Breast epithelium (tissue), 4 donors: ENCODE measurements around the gene PLCB4. TPM values are rescaled to one million over a fixed set of nuclear protein-coding genes. Genes with fewer than 3 reads are reported as not detected.

Experiments used
- DNase-seq, 2 donors: peaks; one replicate each; pipeline ENCODE4 v3.0.0-alpha.2; 2019; ENCODE audit warnings: low spot score in 2 of 2
- H3K27ac ChIP-seq, 2 donors: fragments of 200-600 bp; sonication (generic) in 1 of 2; one replicate each; pipeline ENCODE4 v1.5.1; 2016 to 2019; ENCODE audit warnings: mild to moderate bottlenecking in 1 of 2
- H3K27me3 ChIP-seq, 2 donors: fragments of 200-600 bp; sonication (generic) in 1 of 2; one replicate each; pipeline versions ENCODE4 v1.5.1 to v1.6.0; 2017 to 2019; ENCODE audit warnings: control low read depth in 1 of 2, mild to moderate bottlenecking in 1 of 2
- H3K36me3 ChIP-seq: fragments of 200-600 bp; one replicate; pipeline ENCODE4 v1.5.1; 2019
- H3K4me1 ChIP-seq, 2 donors: fragments of 200-600 bp; sonication (generic); one replicate each; pipeline ENCODE4 v1.5.1; 2016 to 2019; ENCODE audit warnings: control low read depth in 1 of 2
- H3K4me3 ChIP-seq, 3 donors: fragments of 200-600 bp; sonication (generic); 1 replicate in 2 of 3; 2 replicates in 1 of 3; pipeline ENCODE4 v1.5.1; 2016 to 2019; ENCODE audit warnings: mild to moderate bottlenecking in 3 of 3, moderate library complexity in 2 of 3
- H3K9me3 ChIP-seq, 2 donors: fragments of 200-600 bp; sonication (generic) in 1 of 2; one replicate each; pipeline ENCODE4 v1.5.1; 2016 to 2019; ENCODE audit warnings: control low read depth in 1 of 2
- POLR2A ChIP-seq: fragments of 450-650 bp; IDR thresholded peaks from one replicate; pipeline ENCODE4 v1.6.1; 2016; ENCODE audit warnings: antibody characterized with exemption, mild to moderate bottlenecking, moderate library complexity
- POLR2AphosphoS5 ChIP-seq, 3 donors: sonication (generic); formaldehyde crosslinking; IDR thresholded peaks; one replicate each; pipeline ENCODE4 v1.6.1; 2017; ENCODE audit warnings: antibody characterized with exemption in 3 of 3
- intact Hi-C: fragments of 100-400 bp; cut with DNase I; formaldehyde crosslinking; loops from one replicate; pipeline ENCODE4 v1.15.1; 2023; ENCODE audit warnings: low total_unique reads
- total RNA-seq, 3 donors: library from RNA; depleted of rRNA; stranded (reverse); fragments of >200 nt; gene quantifications; one replicate each; pipeline ENCODE4 v1.1.0, GENCODE V29; 2016
- TF ChIP-seq, protein P1 (sequence below), 3 donors: fragments of 450-650 bp; IDR thresholded peaks; one replicate each; pipeline ENCODE4 v1.5.1; 2016 to 2017; ENCODE audit warnings: antibody characterized with exemption in 3 of 3, mild to moderate bottlenecking in 3 of 3, moderate library complexity in 3 of 3

PLCB4 gene
- total RNA-seq, 3 donors from 2014 or later = 9.4 to 17.7 (median 13.0) TPM

DNA sequence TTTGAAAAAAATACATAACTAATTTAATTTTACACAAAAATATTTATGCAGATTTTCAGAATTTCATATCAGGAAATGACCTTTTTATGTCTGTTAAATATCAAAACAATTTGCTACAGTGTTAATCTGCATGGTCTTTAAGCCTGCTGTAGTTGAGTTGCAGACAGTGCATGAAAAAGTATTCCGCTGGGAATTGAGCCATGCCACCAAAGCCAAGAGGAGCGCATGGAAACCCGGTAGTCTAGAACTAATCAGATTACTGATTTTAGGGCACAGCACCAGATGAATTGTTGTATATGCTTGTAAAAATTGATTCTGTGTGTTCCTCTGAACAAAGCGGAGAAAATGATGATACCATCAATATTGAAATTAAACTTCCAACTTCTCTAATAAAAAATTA lies 411.2 kb downstream of the PLCB4 start:
- TF ChIP-seq POLR2AphosphoS5 (IDR thresholded peaks at IDR 0.05) = no peak
- TF ChIP-seq, protein P1, sequence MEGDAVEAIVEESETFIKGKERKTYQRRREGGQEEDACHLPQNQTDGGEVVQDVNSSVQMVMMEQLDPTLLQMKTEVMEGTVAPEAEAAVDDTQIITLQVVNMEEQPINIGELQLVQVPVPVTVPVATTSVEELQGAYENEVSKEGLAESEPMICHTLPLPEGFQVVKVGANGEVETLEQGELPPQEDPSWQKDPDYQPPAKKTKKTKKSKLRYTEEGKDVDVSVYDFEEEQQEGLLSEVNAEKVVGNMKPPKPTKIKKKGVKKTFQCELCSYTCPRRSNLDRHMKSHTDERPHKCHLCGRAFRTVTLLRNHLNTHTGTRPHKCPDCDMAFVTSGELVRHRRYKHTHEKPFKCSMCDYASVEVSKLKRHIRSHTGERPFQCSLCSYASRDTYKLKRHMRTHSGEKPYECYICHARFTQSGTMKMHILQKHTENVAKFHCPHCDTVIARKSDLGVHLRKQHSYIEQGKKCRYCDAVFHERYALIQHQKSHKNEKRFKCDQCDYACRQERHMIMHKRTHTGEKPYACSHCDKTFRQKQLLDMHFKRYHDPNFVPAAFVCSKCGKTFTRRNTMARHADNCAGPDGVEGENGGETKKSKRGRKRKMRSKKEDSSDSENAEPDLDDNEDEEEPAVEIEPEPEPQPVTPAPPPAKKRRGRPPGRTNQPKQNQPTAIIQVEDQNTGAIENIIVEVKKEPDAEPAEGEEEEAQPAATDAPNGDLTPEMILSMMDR (IDR thresholded peaks at IDR 0.05) = no peak
- TF ChIP-seq POLR2A = no peak
- no peak overlapping the region for H3K4me3 ChIP-seq
- no peak for DNase-seq
- H3K4me1 ChIP-seq = no peaks in the 10 kb centered on the region
- no peaks in the 10 kb centered on the region for H3K9me3 ChIP-seq
- H3K27ac ChIP-seq = no peak overlapping the region
- intact Hi-C loops = no loop called here
- H3K27me3 ChIP-seq = no peaks in the 10 kb centered on the region
- H3K36me3 ChIP-seq = no peaks in the 10 kb centered on the region

GRCh38 chr20:9482180-9482579 lies 413.3 kb downstream of the PLCB4 start:
- H3K36me3 ChIP-seq = no peaks in the 10 kb centered on the region
- no peak overlapping the region for H3K4me3 ChIP-seq
- TF ChIP-seq POLR2A (no peak), POLR2AphosphoS5 (IDR thresholded peaks at IDR 0.05) (no peak)
- TF ChIP-seq, protein P1 (IDR thresholded peaks at IDR 0.05) = no peak
- DNase-seq = no peak
- intact Hi-C loops = no loop called here
- no peak overlapping the region for H3K27ac ChIP-seq
- no peaks in the 10 kb centered on the region for H3K9me3 ChIP-seq
- H3K4me1 ChIP-seq = no peaks in the 10 kb centered on the region
- no peaks in the 10 kb centered on the region for H3K27me3 ChIP-seq

DNA sequence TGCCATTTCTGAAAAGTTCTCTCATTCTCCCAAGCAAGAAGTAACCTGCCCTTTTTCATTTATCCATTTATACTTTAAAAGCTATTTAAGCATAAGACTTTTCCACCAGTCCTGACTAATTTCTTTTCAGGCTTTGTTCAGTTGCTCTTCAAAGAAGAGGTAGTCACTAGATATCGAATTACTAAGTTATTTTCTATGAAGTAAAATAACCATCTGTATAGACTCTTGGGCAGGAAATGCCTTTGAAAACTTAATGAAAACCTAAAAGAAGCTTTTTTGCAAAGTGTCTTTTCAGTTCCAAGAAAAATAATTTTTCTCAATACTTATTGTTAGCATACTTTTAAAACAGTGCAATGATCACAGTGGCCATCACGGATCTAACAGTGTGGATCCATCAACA lies 414.2 kb downstream of the PLCB4 start:
- H3K36me3 ChIP-seq = no peaks in the 10 kb centered on the region
- intact Hi-C loops = no loop called here
- H3K9me3 ChIP-seq = no peaks in the 10 kb centered on the region

GRCh38 chr20:9485614-9486340 lies 416.9 kb downstream of the PLCB4 start:
- no peaks in the 10 kb centered on the region for H3K9me3 ChIP-seq
- intact Hi-C loops = no loop called here
- H3K27ac ChIP-seq = no peak overlapping the region
- no peak for TF ChIP-seq POLR2AphosphoS5 (IDR thresholded peaks at IDR 0.05)
- TF ChIP-seq, protein P1 (IDR thresholded peaks at IDR 0.05) = no peak
- TF ChIP-seq POLR2A = no peak
- no peak for DNase-seq
- no peak overlapping the region for H3K4me3 ChIP-seq
- no peaks in the 10 kb centered on the region for H3K4me1 ChIP-seq
- no peaks in the 10 kb centered on the region for H3K27me3 ChIP-seq
- H3K36me3 ChIP-seq = no peaks in the 10 kb centered on the region

More for the DNA sequence above, 414.2 kb downstream of the PLCB4 start:
- H3K27me3 ChIP-seq = no peaks in the 10 kb centered on the region
- H3K27ac ChIP-seq = no peak overlapping the region
- TF ChIP-seq, protein P1 (IDR thresholded peaks at IDR 0.05) = no peak
- no peak for TF ChIP-seq POLR2AphosphoS5 (IDR thresholded peaks at IDR 0.05)
- no peak for TF ChIP-seq POLR2A
- no peaks in the 10 kb centered on the region for H3K4me1 ChIP-seq
- no peak overlapping the region for H3K4me3 ChIP-seq
- no peak for DNase-seq

DNA sequence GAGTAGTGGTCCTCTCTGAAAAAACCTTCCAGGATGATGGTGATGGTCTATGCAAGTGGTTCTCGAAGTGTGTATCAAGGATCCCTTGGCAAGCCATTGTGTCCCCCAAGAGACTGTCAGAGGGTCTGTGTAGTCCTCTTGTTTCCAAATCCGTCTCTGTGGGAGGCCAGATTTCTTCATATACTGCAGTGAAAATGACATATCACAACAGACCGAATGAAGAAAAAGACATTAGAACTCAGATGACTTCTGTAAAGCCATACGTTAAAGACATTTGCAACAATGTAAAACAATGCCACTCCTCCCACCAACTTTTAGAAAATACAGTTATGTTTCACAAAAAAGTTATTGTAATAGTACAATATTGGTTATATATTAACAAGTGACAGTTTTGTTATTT lies 418.3 kb downstream of the PLCB4 start:
- intact Hi-C loops = no loop called here
- no peaks in the 10 kb centered on the region for H3K27me3 ChIP-seq
- no peak overlapping the region for H3K4me3 ChIP-seq
- H3K27ac ChIP-seq = no peak overlapping the region
- DNase-seq = no peak
- no peaks in the 10 kb centered on the region for H3K36me3 ChIP-seq
- no peaks in the 10 kb centered on the region for H3K4me1 ChIP-seq
- TF ChIP-seq, protein P1 (IDR thresholded peaks at IDR 0.05) = no peak
- no peak for TF ChIP-seq POLR2AphosphoS5 (IDR thresholded peaks at IDR 0.05)
- TF ChIP-seq POLR2A = no peak
- no peaks in the 10 kb centered on the region for H3K9me3 ChIP-seq
